A673 (cell line): ENCODE results near the gene CDK13.

Experiments
- EZH2 ChIP-seq: fragments of 200-600 bp; sonication (generic); IDR thresholded peaks from 2 replicates; pipeline ENCODE4 v1.6.1; 2017; ENCODE audit warnings: borderline replicate concordance, low read depth, mild to moderate bottlenecking, mixed read lengths, antibody characterized with exemption, low read length; ENCODE audit not compliant: poor library complexity, severe bottlenecking
- TF ChIP-seq, protein P1 (sequence below): fragments of 300-800, 200-600 bp; sonication (generic); conservative IDR thresholded peaks from 2 replicates; pipeline ENCODE4 v1.5.1; 2017; ENCODE audit warnings: low read depth, mild to moderate bottlenecking, antibody characterized with exemption, low read length, moderate library complexity, mixed read lengths

DNA sequence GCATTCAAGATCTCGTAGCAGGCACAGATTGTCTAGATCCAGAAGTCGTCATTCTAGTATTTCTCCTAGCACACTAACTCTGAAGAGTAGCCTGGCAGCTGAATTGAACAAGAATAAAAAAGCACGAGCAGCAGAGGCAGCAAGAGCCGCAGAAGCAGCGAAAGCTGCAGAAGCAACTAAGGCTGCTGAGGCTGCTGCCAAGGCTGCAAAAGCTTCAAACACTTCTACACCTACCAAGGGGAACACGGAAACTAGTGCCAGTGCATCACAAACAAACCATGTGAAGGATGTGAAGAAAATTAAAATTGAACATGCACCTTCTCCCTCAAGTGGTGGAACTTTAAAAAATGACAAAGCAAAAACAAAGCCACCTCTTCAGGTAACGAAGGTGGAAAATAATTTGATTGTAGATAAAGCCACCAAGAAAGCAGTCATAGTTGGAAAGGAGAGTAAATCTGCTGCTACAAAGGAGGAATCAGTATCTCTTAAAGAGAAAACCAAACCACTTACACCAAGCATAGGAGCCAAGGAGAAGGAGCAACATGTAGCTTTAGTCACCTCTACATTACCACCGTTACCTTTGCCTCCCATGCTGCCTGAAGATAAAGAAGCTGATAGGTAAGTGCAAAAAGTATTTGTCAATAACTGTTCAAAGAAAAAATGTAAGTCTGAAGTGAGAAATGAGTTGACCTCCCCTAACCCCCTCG, 37.7 kb downstream of the CDK13 start:
- TF ChIP-seq, protein P1, sequence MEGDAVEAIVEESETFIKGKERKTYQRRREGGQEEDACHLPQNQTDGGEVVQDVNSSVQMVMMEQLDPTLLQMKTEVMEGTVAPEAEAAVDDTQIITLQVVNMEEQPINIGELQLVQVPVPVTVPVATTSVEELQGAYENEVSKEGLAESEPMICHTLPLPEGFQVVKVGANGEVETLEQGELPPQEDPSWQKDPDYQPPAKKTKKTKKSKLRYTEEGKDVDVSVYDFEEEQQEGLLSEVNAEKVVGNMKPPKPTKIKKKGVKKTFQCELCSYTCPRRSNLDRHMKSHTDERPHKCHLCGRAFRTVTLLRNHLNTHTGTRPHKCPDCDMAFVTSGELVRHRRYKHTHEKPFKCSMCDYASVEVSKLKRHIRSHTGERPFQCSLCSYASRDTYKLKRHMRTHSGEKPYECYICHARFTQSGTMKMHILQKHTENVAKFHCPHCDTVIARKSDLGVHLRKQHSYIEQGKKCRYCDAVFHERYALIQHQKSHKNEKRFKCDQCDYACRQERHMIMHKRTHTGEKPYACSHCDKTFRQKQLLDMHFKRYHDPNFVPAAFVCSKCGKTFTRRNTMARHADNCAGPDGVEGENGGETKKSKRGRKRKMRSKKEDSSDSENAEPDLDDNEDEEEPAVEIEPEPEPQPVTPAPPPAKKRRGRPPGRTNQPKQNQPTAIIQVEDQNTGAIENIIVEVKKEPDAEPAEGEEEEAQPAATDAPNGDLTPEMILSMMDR: no peak
- no peak for TF ChIP-seq EZH2
